NCI-H1092 treated with DMSO at 0.1 percent for 48 hours (cell line): ENCODE results near the gene HK3.

Experiments
- DNase-seq: peaks from one replicate; lab custom pipeline; 2025; lab: John Stamatoyannopoulos, UW

The HK3 gene

DNA sequence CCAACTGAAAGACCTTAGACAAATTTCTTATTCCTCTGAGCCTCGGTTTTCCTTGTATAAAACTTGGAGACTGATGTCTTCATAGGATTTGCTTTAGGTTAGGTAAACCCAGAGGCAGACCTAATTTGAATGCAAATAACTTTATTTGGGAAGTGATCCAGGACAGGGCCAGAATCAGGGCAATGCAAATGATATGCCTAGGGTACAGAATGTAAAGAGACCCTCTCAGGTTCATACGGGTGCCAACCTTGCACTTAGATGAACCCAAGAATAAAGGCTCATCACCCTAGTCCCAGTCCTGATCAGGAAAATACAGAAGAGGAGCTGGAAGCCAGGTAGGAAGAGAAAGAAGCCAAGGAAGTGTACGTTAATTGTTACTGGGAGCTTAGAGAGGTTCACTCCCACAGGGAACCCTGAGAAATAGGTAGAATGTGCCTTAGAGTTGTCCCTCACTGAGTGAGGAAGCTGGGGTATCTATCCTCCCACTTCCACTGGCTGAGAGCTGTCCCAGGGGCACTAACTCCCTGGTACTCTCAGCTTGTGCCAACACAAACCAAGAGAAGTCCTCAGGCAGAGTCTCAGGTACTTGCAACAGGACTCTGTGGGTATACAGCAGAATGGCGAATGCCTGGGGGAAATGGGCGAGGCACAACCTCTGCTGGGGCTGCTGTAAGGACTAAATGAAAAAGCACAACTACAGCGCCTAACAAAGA, 3.1 kb upstream of the HK3 start:
- no peak for DNase-seq

DNA sequence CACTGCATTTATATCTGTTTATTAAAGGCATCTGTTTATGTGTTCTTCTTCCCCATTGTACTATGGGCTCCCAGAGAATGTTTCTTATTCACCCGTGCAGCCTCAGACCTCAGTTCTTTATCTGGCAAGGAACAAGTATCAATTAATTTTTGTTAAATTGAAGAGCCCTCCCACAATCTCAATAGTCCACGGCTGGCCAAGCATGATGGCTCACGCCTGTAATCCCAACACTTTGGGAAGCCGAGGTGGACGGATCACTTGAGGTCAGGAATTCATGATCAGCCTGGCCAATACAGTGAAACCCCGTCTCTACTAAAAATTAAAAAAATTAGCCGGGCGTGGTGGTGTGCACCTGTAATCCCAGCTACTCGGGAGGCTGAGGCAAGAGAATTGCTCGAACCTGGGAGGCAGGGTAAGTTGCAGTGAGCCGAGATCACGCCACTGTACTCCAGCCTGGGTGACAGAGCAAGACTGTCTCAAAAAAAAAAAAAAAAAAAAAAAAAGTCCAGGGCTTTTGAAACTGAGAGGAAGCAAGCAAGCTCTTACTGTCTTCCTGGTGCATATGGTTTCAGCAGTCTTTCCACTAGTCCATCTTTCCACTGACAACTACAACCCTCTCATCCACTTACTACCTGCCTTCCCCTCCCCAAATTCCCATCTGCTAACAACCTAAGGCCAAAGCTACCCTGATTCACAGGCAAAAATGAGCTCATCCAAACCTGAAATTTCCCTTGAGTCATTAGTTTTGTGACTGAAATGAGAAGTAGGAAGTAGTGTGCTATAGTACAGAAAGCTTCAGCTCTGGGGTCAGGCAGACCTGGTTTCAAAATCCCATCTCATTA, 2.3 kb upstream of the HK3 start:
- DNase-seq, result no peak

DNA sequence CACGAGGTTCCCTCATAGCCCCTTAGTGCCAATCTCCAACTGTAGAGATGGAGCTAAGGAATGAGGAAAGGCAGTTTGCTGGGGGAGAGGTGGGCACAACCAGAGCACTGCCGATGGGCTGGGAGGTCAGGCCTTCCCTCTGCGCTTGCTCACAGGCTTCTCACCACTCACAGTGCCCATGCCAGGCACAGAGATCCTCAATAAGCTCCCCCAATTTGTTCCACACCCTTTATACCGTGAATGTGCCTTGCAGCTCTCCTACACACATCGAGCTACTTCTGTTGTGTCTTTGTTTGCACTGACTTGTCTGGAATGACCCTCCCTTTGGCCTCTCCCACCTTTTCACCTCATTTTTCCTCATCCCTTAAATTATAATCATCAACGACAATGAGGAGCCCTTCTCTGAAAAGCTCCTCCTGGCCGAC, 1.6 kb upstream of the HK3 start:
- no peak for DNase-seq

DNA sequence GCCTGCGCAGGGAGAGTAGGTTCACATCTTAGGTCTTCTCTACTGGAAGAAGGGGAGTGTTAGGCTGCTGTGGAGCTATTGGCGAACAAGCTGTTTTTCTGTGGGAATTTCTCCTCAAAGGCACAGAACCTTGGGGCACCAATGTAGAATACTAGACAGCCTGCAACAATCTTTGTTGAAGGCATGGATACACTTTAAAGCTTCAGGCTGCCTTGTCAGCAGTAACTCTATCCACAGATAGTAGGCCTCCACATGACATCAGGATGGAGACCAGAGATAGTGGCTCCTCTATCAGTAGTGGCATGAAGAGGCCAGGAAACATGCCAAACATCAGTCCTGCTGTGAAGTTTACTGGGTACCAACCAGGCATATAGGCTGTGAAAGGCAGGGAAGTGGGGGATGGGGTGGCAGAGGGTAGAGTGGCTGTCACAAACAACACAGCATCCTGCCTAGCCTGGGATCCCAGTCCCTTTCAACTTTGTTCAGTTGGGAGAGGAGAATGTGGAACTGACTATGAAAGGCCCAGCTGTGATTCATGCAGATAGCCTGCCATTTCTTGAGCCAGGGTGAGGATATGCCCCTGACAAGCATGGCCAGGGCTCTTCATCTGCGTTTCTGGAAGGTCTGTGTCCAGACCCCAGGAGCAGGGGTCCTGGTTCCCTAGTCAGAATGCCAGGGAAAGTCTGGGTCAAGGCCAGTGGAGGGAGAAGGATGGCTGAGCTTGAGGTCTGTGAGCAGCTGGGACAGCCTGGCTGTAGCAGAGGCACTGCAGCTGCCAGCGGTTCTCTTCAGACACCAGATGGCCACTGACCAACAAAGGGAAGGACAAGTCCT, 1.0 kb upstream of the HK3 start:
- no peak for DNase-seq

DNA sequence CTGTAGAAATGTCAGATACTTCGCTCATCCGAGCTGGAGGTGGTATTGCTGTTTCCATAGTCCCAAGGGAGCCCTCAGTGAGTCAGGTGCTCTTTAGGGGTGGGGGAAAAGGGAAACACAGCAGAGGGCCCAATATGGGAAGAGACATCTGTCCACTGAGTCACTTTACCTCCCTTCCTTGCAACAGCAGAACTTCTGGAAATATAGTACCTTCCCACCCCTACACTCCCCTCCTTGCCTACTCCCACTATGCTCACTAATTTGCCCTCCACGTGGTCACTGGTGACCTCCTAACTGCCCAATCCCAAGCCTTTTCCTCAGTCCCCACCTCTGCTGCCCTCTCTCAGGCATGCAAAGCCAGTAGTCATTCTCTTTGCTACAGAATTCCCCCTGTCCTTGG, 1.9 kb downstream of the HK3 start:
- DNase-seq, result no peak

DNA sequence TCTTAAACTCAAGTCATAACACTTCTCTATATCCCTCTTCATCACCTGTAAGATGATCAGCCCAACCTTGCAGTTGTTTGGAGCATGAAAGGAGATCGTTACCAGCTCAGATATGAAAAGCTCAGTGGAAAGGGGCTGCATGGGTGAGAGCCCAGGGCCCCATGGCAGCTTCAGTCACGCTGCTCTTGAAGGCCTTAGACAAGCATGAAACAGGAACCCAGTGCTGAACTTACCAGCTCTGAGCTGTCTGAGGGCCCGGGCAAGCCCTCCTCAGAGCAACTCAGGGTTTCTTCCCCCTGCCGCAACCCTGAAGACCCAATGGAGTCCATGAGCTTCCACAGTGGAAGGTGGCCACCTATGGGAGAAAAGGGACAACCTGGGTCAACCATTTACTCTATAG, 3.3 kb downstream of the HK3 start:
- no peak for DNase-seq

GRCh38 chr5:176894298-176894697, 4.8 kb downstream of the HK3 start:
- no peak for DNase-seq

GRCh38 chr5:176892663-176893062, 6.5 kb downstream of the HK3 start:
- DNase-seq, result no peak

DNA sequence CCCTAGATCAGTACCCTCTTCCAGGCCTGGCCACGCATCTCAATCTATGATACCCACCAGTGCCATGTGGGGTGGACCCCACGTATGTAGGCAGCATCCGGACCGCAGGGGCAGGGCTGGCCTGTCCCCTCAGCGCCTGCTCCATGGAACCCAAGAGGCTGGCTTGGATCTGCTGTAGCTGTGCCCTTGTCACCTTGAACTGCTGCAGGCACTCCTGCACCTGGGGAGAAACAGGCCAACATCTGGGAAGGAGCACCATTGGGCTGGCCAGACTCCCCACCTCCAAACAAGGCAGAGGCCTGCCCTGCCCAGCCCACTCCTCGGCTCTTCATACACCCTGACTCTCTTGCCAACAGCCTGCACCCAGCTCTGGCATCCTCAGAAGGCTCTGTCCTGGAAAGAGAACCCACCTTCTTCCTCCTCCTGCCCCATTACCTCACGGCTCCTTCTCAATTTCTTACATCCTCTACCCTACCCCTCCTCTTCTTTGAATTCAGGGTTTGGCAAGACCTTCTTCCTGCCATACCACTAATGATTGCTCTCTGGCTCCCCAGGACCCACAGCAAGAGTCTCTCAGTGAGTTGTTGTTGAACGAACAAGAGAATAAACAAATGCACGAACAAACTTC, 7.7 kb downstream of the HK3 start:
- no peak for DNase-seq

DNA sequence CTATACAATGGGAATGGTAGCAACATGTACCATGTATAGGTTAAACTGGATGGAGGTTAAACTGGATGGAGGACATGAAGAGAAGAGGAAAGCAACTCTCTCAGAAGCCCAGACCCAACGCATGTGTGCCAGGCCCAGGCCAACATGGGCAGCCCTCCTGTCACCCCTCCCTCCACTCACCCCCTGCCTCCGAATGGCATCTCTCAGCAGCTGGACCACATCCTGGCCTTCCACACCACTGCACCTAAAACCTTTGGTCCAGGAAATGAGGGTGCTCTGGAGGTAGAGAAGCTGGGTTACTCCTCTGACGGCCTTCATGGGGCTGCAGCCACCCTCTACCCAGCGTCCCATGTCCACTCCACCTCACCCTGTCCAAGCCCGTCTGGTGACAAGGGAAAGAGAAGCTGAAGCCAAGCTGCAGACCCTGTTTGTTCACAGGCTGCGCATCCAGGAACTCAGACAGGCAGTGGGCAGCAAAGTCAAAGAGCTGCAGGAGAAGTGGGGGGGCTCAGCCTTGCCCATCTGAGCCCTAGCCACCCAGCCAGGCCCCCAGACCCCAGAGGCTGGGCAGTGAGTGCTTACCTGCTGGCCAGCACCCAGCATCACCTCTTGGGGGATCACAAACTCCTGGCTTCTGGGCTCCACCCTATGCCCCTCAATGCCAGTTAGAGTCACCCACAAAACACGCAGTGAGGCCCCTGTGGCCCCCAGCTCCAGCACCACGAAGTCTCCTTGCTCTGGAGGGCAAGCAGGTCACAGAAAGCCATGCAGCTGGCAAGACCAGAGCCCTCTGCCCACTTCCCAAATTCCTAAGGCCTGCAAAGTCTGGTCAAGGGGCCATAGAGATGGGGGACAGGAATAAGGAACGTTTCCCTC, 8.5 kb downstream of the HK3 start:
- DNase-seq, result no peak

DNA sequence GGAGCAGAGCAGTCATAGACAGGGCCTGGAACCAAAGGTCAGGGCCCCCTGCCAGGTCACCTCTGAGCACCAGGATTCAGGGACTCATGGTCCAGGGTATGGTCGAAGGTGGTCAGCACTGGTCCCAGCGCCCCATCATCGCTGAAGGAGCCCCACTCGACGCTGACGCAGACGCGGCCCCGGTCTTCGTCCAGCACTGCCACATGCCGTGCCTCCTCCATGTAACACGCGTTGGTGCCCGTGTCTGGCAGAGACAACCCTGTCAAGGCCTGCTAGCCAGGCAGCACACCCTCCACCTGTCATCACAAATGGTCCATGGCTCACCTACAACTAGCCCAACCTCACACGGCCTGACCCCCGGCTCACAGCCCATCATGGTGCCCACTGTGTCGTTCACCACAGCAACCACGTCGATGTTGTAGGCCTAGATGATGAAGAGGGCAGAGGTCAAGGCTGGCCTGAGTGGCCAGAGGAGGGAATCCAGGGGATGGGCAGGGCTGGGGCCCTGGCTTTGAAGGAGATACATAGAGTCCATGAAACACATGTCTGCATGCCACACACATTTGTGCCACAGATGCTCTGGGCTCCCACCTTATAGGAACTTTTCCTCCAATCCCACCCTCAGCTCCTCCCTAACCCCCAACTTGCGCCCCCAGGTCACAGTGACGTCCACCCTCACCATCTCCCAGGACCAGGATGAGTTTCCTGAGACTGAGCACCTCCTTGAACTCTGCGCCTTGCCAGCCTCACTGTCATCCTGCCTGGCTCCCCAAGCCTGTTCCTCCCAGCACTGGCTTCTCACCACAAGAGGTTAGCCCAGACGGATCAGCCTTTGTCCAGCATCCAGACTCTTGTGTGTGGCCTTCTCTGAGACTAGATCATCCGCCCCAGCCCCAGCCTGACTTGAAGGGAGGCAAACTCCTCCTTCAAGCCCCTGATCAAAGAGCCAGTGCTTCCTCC, 9.5 kb downstream of the HK3 start:
- no peak for DNase-seq

DNA sequence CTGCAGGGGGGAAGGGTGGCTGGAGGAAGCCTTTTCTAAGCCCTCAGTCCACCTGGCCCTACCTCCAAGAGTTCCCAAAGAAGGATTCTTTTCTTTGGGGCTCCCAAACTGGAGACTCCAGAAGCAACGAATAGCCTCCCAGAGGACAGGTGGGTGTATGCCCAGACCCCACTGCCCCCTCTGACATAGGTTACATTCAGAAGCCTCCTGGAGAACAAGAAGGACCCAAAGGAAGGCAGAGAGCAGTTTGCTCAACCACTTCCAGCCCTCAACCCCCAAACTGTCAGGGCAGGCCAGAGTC, 10.3 kb downstream of the HK3 start:
- no peak for DNase-seq

- DNase-seq, result no peak
Observed at GRCh38 chr5:176888016-176888864, 10.9 kb downstream of the HK3 start.

GRCh38 chr5:176887252-176887849, 11.8 kb downstream of the HK3 start:
- DNase-seq, result no peak

DNA sequence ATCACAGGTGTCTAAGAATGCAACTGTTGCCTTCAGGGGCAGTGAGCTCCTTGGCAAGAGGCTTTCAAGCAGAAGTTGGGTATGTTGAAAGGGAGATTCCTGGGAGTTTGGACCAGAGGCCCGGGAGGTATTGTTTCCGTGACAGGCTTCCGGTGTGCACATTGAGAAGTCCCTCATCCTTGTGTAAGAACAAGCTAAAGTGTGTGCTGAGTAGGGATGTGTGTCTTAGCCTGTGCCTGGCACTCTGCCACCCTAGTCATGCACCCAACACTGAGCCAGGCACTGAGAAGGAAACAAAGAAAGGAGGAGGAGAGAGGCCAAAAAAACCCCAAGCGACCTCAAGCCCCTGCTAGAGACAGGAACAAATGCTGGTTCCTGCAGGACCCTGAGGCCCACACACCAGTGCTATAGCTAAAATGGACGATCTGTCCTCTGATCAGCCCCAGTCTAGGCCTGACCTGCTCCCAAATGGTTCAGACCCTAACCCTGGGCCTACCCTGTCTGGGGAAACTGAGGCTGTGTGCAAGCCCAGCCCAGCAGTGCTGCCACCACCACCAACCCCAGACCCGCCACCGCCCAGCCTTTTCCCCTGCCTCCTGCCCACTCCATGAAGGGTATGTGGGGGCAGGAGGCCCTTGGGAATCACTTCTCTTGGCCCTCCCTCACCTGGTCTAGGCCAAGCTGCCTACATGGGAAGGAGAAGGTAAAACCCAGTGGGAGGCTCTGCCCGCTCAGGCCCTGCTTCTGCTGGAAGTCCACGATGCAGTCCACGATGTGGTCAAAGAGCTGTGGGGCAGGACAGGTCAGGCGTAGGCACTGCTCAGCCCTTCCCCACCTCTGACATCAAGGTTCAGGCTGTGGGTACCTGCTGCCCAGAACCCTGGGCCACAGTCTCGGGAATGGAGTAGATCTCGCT, 12.6 kb downstream of the HK3 start:
- no peak for DNase-seq

DNA sequence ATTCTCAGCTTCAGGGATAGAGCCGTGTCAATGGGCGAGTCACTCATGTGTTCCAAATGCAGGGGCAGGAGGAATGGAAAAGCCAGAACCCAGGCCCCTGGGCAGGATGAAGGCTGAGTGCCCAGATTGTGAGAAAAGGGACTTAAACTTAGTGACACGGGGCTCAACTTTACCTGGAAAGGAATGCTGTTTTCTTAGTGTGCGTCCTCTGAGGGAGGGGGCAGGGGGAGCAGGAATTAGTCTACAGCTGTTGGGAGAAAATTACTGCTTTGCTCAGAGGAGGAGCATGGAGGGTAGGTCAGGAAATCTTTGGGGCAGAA, 14.6 kb downstream of the HK3 start:
- DNase-seq, result no peak

DNA sequence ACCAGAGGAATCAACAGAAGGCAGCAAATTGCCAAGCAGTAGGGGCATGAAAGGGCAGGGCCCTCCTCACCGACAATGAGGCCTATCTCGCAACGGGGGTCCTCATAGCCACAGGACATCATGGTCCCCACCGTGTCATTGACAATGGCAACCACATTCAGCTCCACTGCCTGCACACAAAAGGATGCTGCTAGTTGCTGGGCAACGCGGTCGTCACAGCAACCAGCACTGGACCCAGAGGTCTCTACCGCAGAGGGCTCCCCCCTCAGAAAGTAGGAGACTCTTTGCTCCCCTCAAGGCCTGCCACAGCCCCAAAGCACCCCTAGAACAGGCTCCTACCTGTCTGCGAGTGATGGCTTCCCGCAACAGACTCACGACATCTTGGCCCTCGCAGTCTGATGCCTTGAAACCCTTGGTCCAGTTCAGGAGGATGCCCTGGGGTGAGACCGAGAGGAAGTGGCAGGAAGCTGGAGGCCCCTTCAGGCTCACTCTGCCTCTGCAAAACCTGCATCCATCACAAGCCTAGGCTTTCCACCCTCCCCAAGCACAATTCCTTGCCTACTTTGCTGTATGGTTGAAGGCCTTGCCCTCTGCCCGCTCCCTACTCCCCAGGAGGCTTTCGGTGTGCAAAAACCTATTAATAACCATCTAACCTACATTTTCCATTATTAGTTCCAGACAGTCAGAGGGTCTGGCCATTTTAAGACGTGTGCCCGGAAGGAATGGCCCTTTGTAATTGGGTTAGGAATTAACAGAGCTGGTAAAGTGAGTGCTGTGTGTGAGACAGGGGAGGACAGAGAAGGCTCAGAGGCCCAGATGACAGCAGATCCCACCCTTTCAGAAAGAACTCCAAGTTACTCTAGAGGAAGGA, 15.2 kb downstream of the HK3 start:
- no peak for DNase-seq
